IPS-NIHi7 (cell line): ENCODE measurements around the gene OR10P1.
"Not testable (repeated sequence)": the region's sequence is repeated elsewhere in the genome, so short reads cannot be mapped to it uniquely, and the experiment has no call there.

Experiments
- DNase-seq: peaks from one replicate; pipeline ENCODE4 v3.0.0; 2012; ENCODE audit warnings: mixed read lengths; ENCODE audit errors: extremely low spot score

OR10P1 gene

GRCh38 chr12:55636853-55637252, at the start of gene OR10P1:
TSS of gene OR10P1 (plus strand) at chr12:55636892. CDS start at chr12:55636892, 0 bp downstream.
- DNase-seq, result no peak

DNA sequence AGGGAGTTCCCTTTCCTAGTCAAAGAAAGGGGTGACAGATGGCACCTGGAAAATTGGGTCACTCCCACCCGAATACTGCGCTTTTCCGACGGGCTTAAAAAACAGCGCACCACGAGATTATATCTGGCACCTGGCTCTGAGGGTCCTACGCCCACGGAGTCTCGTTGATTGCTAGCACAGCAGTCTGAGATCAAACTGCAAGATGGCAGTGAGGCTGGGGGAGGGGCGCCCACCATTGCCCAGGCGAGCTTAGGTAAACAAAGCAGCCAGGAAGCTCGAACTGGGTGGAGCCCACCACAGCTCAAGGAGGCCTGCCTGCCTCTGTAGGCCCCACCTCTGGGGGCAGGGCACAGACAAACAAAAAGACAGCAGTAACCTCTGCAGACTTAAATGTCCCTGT, 46.5 kb upstream of the OR10P1 start:
- not testable (repeated sequence) for DNase-seq

DNA sequence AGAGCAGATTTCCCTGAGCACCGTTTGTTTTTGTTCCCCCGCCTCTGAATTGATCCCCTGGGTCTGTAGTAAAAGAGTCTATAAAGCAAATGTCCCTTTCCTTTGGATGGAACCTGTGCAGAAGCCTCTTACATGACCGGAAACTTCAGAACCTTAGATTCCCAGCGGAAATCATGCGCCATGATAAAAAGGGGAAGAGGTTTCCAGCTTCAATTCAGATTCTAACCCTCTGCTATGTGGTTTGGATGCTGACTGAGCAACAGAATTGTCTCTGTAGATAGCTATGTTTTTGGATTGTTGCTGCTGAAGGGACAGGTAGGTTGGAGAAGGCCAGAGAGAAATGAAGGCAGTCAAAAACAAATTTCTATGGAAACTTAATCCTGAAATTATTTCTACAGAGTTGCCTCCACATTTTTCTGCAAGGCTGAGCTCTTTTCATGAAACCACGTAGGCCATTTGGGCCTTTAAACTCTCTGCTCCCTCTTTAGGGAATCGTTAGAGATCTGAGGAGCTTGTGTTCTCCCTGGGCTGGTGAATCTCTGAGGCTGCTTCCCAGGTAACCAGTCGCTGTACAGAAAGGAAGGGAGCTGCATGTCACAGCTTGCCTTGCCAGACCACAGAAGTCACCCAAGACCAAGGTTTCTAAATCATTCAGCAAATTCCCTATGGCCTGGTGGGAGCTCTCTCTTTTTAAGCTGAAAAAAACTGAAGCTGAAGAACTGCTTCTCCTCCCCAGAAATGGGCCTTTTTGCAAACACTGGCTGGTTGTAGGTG, 28.7 kb upstream of the OR10P1 start:
- no peak for DNase-seq

- DNase-seq, result no peak
These were observed 26.1 kb upstream of the OR10P1 start for GRCh38 chr12:55610598-55610997.

DNA sequence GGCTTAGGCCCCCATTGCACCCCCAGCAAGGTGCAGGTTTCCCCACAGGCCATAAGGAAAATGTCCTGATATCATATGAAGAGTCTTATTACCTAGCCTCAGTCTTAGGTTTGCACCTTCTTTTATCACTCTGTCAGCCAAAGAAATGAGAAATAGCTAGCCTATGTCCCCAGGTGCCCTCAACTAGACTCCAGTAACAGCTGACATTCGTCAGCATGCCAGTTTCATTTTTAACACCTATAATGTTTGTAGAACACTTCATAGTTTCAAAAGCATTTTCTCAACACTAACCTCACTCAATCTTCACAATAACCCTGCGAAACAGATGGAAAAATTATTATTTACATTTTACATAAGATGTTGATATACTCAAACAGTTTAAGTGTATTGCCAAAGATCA, 24.0 kb upstream of the OR10P1 start:
- DNase-seq, result no peak

DNA sequence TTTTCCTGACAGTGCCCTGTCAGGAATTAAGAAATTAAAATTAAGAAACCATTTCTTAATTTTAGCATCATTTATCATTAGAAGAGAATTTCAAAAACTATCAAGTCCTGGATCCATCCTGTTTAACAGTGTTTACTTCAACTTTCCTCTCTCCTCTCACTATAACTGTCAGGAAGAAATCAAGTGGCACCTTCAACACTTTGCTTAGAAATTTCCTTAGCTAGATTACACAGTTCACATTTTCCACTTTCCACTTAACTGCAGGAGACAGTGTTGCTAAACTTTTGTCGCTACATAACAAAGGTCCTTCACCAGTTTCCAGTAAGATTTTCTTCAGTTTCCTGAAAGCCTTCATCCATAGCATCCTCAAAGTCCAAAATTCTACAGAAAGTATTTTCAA, 21.9 kb upstream of the OR10P1 start:
- DNase-seq, result no peak

DNA sequence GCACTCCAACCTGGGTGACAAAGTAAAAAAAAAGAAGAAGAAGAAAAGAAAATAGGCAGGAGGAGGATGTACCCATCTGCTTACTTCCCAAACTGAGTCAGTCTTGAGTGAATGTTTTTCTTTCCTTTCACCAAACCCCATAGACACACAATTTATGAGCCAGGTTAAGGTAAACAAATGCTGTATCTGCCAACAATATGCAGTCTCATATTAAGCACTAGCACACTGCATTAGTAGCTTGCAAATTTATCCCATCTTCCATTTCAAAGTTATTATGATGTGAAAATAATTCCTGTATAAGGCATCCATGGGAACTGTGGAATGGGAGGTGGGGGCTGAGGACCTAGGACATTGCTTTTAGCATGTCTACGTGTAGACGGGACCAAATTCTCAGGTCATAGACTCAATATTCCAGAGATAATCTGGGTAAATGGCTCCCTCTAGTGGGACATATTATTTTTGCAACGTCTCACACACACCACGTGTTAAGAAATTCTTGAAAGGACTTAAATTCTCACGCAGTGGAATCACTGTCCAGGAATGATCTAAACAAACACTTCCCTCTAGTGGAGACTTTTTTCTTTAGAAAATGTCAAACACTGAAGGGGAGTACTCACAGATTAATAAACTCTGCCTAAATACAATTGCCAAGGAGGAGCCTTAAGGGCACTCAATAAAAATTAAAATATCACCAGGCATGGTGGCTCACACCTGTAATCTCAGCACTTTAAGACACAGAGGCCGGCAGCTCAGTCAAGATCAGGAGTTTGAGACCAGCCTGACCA, 17.1 kb upstream of the OR10P1 start:
- peak; percentile 78 for DNase-seq

GRCh38 chr12:55624056-55624455, 12.6 kb upstream of the OR10P1 start:
- no peak for DNase-seq

GRCh38 chr12:55626154-55626553, 10.5 kb upstream of the OR10P1 start:
- no peak for DNase-seq

GRCh38 chr12:55629058-55629841, 7.4 kb upstream of the OR10P1 start:
- DNase-seq, result no peak

GRCh38 chr12:55631056-55631455, 5.6 kb upstream of the OR10P1 start:
- no peak for DNase-seq

DNA sequence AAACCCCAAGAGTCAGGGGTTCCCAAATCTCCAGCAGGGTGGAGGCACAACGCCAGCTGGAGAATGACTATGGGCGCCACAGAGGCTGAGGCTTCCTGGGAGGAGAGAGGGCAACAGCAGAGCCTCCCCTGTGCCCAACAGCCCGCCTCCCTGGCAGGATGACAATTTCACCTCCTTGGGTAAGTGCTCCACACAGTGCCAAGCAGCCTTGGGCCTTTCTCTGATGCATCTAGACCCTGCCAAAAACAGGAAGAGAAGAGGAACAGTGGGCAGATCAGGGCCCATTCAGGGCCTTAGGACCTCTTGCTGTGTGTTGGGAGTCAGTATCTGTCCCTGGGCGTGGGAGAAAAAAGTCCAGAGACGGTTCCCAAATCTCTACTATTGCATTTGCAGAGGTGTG, 5.0 kb upstream of the OR10P1 start:
- no peak for DNase-seq

GRCh38 chr12:55633151-55633550, 3.5 kb upstream of the OR10P1 start:
- no peak for DNase-seq

DNA sequence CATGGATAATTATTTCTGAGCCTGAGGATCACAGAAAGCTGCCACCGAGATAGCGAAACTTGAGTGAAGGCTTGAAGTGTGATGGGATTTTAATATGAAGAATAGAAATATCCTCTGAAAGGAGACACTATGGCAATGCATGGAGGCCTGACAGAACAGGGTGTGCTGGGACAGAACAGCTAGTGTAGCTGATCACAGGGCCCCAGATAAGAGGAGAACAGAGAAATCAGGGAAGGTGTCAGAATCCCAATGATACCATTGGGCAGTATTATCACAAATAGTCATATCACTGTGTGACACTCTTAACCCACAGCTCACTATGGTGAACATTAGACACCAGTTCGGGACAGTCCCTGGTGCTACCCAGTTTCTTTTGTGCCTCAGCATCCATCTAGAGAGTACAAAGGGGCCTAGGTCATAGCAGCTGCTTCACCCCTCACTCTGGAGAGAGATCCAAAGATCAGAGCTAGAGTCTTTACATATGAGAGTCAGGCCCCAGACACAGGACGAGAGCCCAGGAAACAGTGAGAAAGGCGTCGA, 506 bp upstream of the OR10P1 start:
- no peak for DNase-seq

GRCh38 chr12:55637467-55637866, 775 bp downstream of the OR10P1 start:
- DNase-seq, result no peak

DNA sequence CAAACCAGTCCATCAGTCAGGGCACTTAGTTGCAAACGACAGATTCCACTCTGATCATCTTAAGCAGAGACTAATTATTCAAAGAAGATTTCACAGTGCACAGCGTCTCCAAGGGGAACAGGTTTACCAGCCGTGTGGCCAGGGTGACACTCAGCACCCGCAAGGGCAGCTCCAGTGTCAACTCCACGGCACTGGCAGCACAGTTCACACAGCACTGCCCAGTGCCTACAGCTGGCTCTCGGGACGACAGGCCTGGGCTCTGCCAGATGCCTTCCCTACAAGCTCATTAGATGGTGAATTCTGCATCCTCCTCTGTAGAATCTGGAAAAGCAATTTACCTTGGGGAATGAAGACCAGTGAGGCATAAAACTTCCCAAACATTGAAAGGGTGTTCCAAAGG, 4.9 kb downstream of the OR10P1 start:
- no peak for DNase-seq

GRCh38 chr12:55642267-55642666, 5.6 kb downstream of the OR10P1 start:
- no peak for DNase-seq

DNA sequence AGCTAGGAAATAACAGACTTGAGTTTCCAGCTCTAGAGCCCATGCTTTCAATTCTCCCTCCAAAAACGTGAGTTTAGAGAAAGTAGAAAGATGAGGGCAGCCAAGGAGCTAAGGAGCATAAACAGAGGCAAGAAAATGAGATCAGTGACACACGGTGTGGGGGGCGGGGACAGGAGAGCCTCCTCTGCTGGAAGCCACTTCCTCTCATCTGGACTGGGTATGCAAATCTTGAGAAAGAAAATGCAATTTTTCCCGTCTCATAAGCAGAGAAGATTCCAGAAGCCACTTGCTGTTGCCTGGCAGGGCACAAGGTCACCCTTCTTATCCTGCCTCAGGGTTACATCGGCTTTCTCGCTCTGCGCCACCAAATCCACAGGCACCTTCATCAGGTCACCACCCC, 6.0 kb downstream of the OR10P1 start:
- no peak for DNase-seq

DNA sequence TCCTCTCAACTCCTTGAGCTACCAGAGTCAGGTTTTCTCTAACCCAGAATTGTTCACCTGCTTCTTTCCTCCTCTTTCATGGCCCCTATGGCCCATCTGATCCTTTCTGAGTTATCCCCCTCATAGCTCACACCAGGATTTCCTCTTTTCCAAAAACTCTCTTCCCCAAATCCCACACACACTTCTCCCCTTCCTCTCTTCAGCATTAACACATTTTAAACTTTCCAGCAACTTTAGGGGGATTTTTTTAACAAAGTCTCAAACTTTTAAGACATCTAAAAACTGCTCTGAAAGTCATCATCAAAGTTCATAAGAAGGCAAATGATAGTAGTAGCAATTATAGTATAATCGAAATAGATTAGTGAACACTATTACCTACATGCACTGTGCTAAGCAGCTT, 7.9 kb downstream of the OR10P1 start:
- no peak for DNase-seq

DNA sequence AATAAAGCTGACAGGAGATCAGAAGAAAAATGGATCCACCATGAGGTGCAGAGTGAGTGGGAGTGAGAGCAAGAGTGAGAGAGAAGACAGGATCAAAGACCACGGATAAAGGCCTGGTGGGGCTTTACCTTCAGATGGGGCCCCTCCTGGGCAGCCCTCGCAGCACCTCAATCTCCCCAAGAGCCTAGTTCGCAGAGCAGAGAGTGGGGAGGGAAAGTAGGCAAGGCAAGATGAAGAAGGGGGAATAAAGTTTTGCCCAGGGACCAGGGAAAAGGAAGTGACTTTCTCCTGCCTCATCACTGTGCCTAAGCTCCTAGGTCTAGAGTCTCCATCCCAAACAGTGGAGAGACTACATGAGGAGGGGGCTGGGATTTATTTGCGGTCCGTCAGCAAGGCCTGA, 10.3 kb downstream of the OR10P1 start:
- no peak for DNase-seq

DNA sequence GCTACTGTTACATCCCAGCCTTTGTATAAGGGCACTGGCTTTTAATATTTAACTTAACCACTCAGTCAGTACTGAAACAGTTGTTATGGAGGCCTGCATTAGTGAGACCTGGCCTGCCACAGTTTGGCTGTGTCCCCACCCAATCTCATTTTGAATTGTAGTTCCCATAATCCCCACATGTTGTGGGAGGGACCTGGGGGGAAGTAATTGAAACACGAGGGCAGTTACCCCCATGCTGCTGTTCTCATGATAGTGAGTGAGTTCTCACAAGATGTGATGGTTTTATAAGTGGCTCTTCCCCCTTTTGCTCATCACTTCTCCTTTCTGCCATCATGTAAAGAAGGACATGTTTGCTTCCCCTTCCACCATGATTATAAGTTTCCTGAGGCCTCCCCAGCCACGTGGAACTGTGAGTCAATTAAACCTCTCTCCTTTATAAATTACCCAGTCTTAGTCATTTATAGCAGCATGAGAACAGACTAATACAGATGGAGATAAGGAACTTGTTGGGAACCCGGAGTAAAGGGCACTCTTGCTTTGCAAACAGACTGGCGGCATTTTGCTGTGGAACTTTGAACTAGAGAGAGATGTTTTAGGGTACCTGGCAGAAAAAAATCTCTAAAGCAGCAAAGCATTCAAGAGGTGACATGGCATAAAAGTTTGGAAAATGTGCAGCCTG, 14.1 kb downstream of the OR10P1 start:
- not testable (repeated sequence) for DNase-seq

DNA sequence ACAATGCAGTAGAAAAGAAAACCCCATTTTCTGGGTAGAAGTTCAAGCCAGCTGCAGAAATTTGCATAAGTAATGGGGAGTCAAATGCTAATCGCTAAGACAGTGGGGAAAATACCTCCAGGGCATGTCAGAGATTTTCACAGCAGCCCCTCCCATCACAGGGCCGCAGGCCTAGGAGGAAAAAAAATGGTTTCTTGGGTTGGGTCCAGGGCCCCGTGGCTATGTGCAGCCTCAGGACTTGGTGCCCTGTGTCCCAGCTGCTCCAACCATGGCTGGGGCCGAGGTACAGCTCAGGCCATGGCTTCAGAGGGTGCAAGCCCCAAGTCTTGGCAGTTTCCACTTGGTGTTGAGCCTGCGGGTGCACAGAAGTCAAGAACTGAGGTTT, 14.6 kb downstream of the OR10P1 start:
- no peak for DNase-seq
